ENCODE data around the gene NDEL1. TPM values are rescaled to one million over a fixed set of nuclear protein-coding genes. Genes with fewer than 3 reads are reported as not detected.

Gene NDEL1
- total and polyA plus RNA-seq, 9 of the 15 experiments (the other 6 are each of a cell fraction or from before 2014, with no cell fraction given): 0.86 to 30.5 (median 22.7) TPM

- peaks cover 79% of the 10 kb centered on the region for H3K36me3 ChIP-seq (ENCODE audit: control insufficient read depth, insufficient read depth, low read length)
- ChIA-PET POLR2A (no interaction called here), CTCF (ENCODE audit: low intra/inter-chr PET ratio) (no interaction called here)
- TF ChIP-seq SREBF1 (IDR thresholded peaks at IDR 0.05; ENCODE audit: borderline replicate concordance, low read depth, low read length): no peak
- TF ChIP-seq ZNF212 (CRISPR knock-in tag; IDR thresholded peaks at IDR 0.05): no peak
- no peak for TF ChIP-seq KLF10 (CRISPR knock-in tag; IDR thresholded peaks at IDR 0.05)
- H3K4me3 ChIP-seq: no peak overlapping the region
- in situ Hi-C loops (cut with MboI): no loop called here
- intact Hi-C loops (cut with micrococcal nuclease): no loop called here
- FAIRE-seq: no peak
- no peak for ATAC-seq
- no peak overlapping the region for H3K27ac ChIP-seq (ENCODE audit: extremely low read depth, low read depth, low read length)
- no peaks in the 10 kb centered on the region for H3K9me1 ChIP-seq (ENCODE audit: control insufficient read depth, insufficient read depth, low read length)
- no peak overlapping the region for H3K9ac ChIP-seq (ENCODE audit: insufficient read depth in 1 of 2, low read depth in 2 of 2, low read length in 2 of 2)
- peaks cover 2% of the 10 kb centered on the region; the same call in 2 of the 3 replicates for H3K79me2 ChIP-seq (ENCODE audit: control insufficient read depth, insufficient read depth, low read length)
- no peak overlapping the region for H2AFZ ChIP-seq (ENCODE audit: low read depth, low read length)
- H4K20me1 ChIP-seq (replicated peaks; ENCODE audit: control insufficient read depth, insufficient read depth, low read length): no peaks in the 10 kb centered on the region
- DNase-seq (ENCODE audit: extremely low read depth in 1 of 4, low spot score in 3 of 4): no peak
- no peaks in the 10 kb centered on the region for H3K27me3 ChIP-seq (ENCODE audit: control insufficient read depth in 2 of 2, insufficient read depth in 2 of 2, low read length in 2 of 2)
- BruUV-seq (replicated peaks): no TSS peak
- no peak overlapping the region for H3K4me2 ChIP-seq (ENCODE audit: insufficient read depth, low read length)
- H3K4me1 ChIP-seq (replicated peaks in 1 of 2; ENCODE audit: control insufficient read depth in 2 of 2, insufficient read depth in 2 of 2, low read length in 2 of 2): no peaks in the 10 kb centered on the region
- 73% methylated on average over 3 of the region's 3 CpGs for WGBS (ENCODE audit: insufficient coverage, low coverage, missing lambda C conversion rate)
- no peaks in the 10 kb centered on the region for H3K9me3 ChIP-seq (replicated peaks; ENCODE audit: control insufficient read depth, insufficient read depth, low read depth, low read length)
These were observed 12.6 kb downstream of the NDEL1 start for GRCh38 chr17:8448310-8448709.

GRCh38 chr17:8451933-8452614, 16.4 kb downstream of the NDEL1 start:
- DNase-seq (ENCODE audit: extremely low read depth in 1 of 4, low spot score in 3 of 4): no peak
- in situ Hi-C loops (cut with MboI) (no loop called here), intact Hi-C loops (cut with micrococcal nuclease) (no loop called here)
- H3K27me3 ChIP-seq (ENCODE audit: control insufficient read depth in 2 of 2, insufficient read depth in 2 of 2, low read length in 2 of 2): no peaks in the 10 kb centered on the region
- ChIA-PET POLR2A (interaction anchor here (0.5 to 1.0 kb wide), 3 partner anchors 10 to 46 kb away, joined by 3 to 4 read pairs (median 3); no protein-coding TSS in a partner anchor), CTCF (ENCODE audit: low intra/inter-chr PET ratio) (no interaction called here)
- H3K9me1 ChIP-seq (ENCODE audit: control insufficient read depth, insufficient read depth, low read length): no peaks in the 10 kb centered on the region
- no peak for ATAC-seq
- FAIRE-seq: no peak
- H2AFZ ChIP-seq (ENCODE audit: low read depth, low read length): no peak overlapping the region
- no peaks in the 10 kb centered on the region for H3K79me2 ChIP-seq (ENCODE audit: control insufficient read depth, insufficient read depth, low read length)
- no peak overlapping the region for H3K27ac ChIP-seq (ENCODE audit: extremely low read depth, low read depth, low read length)
- no peak overlapping the region for H3K9ac ChIP-seq (ENCODE audit: insufficient read depth in 1 of 2, low read depth in 2 of 2, low read length in 2 of 2)
- no peaks in the 10 kb centered on the region for H3K9me3 ChIP-seq (replicated peaks; ENCODE audit: control insufficient read depth, insufficient read depth, low read depth, low read length)
- no peak overlapping the region for H3K4me3 ChIP-seq
- no TSS peak for BruUV-seq (replicated peaks)
- H3K4me1 ChIP-seq (replicated peaks in 1 of 2; ENCODE audit: control insufficient read depth in 2 of 2, insufficient read depth in 2 of 2, low read length in 2 of 2): no peaks in the 10 kb centered on the region
- 82% methylated on average over 8 of the region's 8 CpGs for WGBS (ENCODE audit: insufficient coverage, low coverage, missing lambda C conversion rate)
- no peak overlapping the region for H3K4me2 ChIP-seq (ENCODE audit: insufficient read depth, low read length)
- no peaks in the 10 kb centered on the region; the same call in 1 of the 2 replicates for H4K20me1 ChIP-seq (replicated peaks; ENCODE audit: control insufficient read depth, insufficient read depth, low read length)
- H3K36me3 ChIP-seq (ENCODE audit: control insufficient read depth, insufficient read depth, low read length): peaks cover 71% of the 10 kb centered on the region; the same call in 2 of the 3 replicates
- TF ChIP-seq HDAC3 (IDR thresholded peaks at IDR 0.05; ENCODE audit: borderline replicate concordance, partially characterized antibody) (no peak), DNMT1 (IDR thresholded peaks at IDR 0.05) (no peak), NBN (IDR thresholded peaks at IDR 0.05; ENCODE audit: low read depth) (no peak), PML (IDR thresholded peaks at IDR 0.05; ENCODE audit: low read length) (no peak), MEIS2 (IDR thresholded peaks at IDR 0.05; ENCODE audit: partially characterized antibody) (no peak), ZFPM2 (CRISPR knock-in tag; IDR thresholded peaks at IDR 0.05) (no peak), NEUROD1 (IDR thresholded peaks at IDR 0.05; ENCODE audit: borderline replicate concordance, low read depth, low read length, partially characterized antibody) (no peak), ZEB2 (IDR thresholded peaks at IDR 0.05) (no peak), PKNOX1 (IDR thresholded peaks at IDR 0.05) (no peak), TCFL5 (CRISPR knock-in tag; conservative IDR thresholded peaks at IDR 0.05) (no peak), POLR2B (IDR thresholded peaks at IDR 0.05; ENCODE audit: low read depth, partially characterized antibody) (no peak), ZNF586 (CRISPR knock-in tag; conservative IDR thresholded peaks at IDR 0.05) (no peak)

Measured in K562 (cell line).